CD4-positive, alpha-beta T cell treated with Interleukin-4 for 1 hour (primary cell): ENCODE data around the gene TSHB.
"Not testable (repeated sequence)": the region's sequence is repeated elsewhere in the genome, so short reads cannot be mapped to it uniquely, and the experiment has no call there.

Source experiments
- DNase-seq, 2 donors: peaks; one replicate each; pipeline ENCODE4 v3.0.0-alpha.2; 2020 to 2022

Gene TSHB

GRCh38 chr1:115029526-115029925 is at the start of gene TSHB:
TSS of gene TSHB (plus strand) at chr1:115029826. CDS start at chr1:115033363, 3,537 bp downstream.
- DNase-seq: no peak

GRCh38 chr1:114982251-114982650 is 47.4 kb upstream of the TSHB start:
- DNase-seq: no peak

- no peak for DNase-seq
Observed at GRCh38 chr1:114986286-114986685, 43.3 kb upstream of the TSHB start.

GRCh38 chr1:114988095-114988494 is 41.5 kb upstream of the TSHB start:
- no peak for DNase-seq

GRCh38 chr1:114997510-114998289 is 31.9 kb upstream of the TSHB start:
- DNase-seq: no peak

- no peak for DNase-seq
Observed at GRCh38 chr1:115006191-115006590, 23.4 kb upstream of the TSHB start.

- no peak for DNase-seq
Observed at GRCh38 chr1:115012006-115012405, 17.6 kb upstream of the TSHB start.

- DNase-seq: no peak
Observed at GRCh38 chr1:115012434-115012833, 17.2 kb upstream of the TSHB start.

- no peak for DNase-seq
Observed at GRCh38 chr1:115013792-115014191, 15.8 kb upstream of the TSHB start.

- DNase-seq: not testable (repeated sequence)
Observed at GRCh38 chr1:115019549-115019948, 10.1 kb upstream of the TSHB start.

- DNase-seq: no peak
Observed at GRCh38 chr1:115021145-115021544, 8.5 kb upstream of the TSHB start.

- no peak for DNase-seq
Observed at GRCh38 chr1:115023593-115023992, 6.0 kb upstream of the TSHB start.

GRCh38 chr1:115031595-115031994 is 2.0 kb downstream of the TSHB start:
- no peak for DNase-seq

GRCh38 chr1:115035652-115036051 is 6.0 kb downstream of the TSHB start:
- DNase-seq: no peak

- DNase-seq: no peak
Observed at GRCh38 chr1:115036814-115037507, 7.3 kb downstream of the TSHB start.

- no peak for DNase-seq
Observed at GRCh38 chr1:115040501-115040900, 10.9 kb downstream of the TSHB start.

GRCh38 chr1:115041654-115042053 is 12.0 kb downstream of the TSHB start:
- DNase-seq: no peak

- DNase-seq: no peak
Observed at GRCh38 chr1:115046751-115047150, 17.1 kb downstream of the TSHB start.

- no peak for DNase-seq
Observed at GRCh38 chr1:115051850-115052249, 22.2 kb downstream of the TSHB start.

GRCh38 chr1:115052454-115053083 is 22.9 kb downstream of the TSHB start:
- peak; percentile 56 to 71 for DNase-seq

GRCh38 chr1:115056395-115056798 is 26.8 kb downstream of the TSHB start:
- no peak for DNase-seq

- no peak for DNase-seq
Observed at GRCh38 chr1:115057661-115058254, 28.1 kb downstream of the TSHB start.

- DNase-seq: no peak
Observed at GRCh38 chr1:115059316-115059715, 29.7 kb downstream of the TSHB start.

- DNase-seq: no peak
Observed at GRCh38 chr1:115060501-115060900, 30.9 kb downstream of the TSHB start.
